ENCODE measurements around the gene COL5A1.

COL5A1 gene

DNA sequence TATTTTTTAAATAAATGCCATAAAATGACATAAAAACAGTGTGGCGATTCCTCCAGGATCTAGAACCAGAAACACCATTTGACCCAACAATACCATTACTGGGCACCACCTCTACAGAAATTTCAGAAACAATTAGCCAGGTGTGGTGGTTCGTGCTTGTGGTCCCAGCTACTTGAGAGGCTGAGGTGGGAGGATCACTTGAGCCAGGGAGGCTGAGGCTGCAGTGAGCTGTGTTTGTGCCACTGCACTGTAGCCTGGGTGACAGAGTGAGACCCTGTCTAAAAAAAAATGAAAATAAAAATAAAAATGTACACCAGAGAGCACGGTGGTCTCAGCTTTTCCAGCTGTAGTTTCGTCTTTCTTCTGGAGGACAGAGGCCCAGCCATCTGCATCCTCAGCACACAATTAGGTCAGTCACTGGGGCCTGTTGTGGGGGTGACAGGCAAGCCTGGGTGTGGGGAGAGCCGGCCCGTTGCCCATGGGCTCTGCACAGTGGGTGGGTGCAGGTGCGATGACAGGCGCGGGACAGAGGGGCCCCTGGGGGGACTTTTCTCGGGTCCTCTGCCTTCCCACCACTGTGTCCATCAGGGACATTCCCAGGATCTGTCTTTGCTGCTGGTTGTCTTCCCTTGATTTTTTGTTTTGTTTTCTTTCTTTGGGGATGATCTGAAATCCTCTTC lies 9.8 kb downstream of the COL5A1 start:
- no peak overlapping the region for H3K27ac ChIP-seq

DNA sequence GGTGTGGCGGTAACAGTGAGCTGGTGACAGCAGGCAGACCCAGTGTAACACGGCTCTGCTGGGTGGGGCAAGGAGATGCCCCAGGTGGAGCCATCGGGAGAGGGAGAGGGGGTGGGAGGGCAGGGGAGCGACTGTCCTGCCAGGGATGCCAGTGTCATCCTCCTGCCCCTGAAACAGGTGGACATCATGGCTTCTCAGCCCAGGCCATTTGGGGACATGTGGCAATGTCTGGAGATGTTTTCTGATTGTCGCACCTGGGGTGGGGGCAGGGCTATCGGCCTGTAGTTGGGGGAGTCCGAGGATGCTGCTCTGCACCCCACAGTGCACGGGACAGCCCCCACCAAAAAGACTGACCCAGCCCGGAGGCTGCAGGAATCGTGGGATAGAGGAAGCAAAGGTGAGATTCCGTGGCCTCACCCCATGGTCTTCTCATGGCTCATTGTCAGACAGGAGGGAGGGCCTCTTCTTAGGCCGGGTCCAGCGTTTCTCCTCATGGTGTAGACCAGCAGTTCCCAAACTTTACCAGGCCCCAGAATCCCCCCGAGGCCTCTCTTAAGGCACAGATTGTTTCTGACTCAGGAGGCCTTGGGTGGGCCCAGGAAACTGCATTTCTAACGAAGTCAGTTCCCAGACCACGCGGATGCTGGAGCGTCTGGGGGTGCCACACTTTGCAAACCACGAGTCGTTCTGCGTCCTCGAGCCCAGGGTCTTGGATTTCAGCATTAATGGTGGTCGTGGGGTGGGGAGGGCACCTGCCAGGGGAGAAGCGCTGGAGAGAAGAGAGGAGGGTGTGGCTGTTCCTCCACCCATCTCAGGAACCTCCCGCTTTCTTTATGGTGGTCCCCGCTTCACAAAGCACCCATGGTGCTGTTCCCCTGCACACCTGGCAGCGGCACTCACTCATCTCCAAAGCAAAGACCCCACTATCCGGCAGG lies 11.0 kb downstream of the COL5A1 start:
- no peak overlapping the region for H3K27ac ChIP-seq

More for the DNA sequence above, 9.8 kb downstream of the COL5A1 start:
- H3K4me3 ChIP-seq, result no peak overlapping the region

GRCh38 chr9:134653259-134654009 lies 11.8 kb downstream of the COL5A1 start:
- H3K27ac ChIP-seq, result no peak overlapping the region
- H3K4me3 ChIP-seq, result no peak overlapping the region

More for the DNA sequence above, 11.0 kb downstream of the COL5A1 start:
- H3K4me3 ChIP-seq, result no peak overlapping the region

DNA sequence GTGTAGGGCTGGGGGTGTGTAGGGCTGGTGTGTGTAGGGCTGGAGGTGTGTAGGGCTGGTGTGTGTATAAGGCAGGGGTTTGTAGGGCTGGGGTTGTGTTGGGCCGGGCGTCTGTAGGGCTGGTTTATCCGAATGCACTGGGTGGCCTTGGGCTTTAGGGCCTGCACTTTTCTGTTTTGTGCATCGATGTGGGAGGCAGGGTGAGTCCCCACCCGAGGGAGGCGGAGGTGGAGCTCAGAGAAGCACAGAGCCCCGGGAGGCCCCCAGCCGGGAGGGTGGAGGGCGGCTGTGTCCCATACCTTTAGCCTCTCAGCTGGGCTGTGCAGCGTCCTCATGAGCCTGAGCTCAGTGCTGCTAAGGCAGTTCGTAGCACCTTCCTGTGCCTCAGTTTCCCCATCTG lies 13.5 kb downstream of the COL5A1 start:
- Histone ChIP-seq H3K27ac (no peak overlapping the region), H3K4me3 (no peak overlapping the region)

DNA sequence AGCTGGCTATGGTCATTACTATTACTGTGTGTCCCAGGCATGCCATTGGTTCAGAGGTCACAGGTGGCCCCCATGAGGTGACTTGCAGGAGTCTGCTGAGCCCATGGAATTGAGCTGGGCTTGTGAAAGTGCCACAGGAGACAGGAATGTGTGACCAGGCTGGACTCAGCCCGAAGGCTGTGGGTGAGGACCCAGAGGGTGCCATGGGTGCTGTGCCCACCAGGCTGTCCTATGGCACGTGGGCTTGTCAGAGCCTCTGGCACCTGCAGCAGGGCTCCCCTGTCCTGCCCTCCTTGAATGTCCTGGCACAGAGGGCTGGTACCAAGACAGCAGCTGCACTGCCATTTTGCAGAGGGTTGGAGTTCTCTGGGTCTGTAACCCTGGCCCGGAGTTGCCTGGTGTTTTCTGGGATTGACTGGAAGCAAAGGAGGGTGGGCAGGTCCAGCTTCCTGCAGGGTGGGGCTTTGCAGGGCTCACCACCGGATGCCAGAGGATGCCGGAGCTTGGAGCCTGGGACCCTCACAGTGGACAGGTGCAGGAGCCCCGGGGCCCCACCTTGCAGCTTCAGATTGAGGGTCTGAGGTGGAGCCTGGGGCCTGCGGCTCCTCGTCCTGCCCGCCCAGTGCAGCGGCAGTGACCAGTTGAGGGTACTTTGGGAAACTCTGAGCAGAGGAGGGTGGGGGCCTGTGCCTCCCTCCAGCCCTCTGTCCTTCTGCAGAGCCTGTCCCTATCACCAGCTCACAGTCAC lies 14.2 kb downstream of the COL5A1 start:
- Histone ChIP-seq H3K4me3 (no peak overlapping the region), H3K27ac (no peak overlapping the region)

DNA sequence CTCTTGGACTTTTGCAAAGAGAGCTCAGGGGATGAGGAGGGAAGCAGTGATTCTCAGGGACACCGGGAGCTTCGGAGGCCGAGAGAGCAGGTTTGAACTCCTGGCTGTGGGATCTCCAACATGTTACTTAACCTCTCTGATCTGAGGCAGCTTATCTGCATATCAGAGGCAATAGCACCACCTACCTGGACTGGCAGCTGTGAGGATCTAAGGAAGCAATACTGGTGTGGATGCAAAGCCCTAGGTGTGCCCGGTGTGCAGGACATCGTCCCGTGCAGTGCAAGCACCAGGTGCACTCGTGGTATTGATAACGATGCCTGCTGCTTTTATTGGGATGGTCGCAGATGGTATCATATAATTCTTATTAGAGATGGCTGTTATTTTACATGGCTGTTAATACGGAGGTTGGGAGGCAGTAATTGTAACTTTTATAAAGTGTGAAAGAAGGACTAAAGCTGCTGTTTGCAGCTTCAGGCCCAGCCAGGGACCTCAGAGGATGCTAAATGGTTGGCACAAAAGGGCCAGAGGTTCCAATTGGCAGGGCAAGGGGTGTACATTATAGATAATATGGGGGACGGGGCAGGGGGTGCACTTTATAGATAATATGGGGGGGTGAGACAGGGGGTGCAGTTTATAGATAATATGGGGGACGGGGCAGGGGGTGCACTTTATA lies 14.9 kb downstream of the COL5A1 start:
- Histone ChIP-seq H3K4me3 (no peak overlapping the region), H3K27ac (no peak overlapping the region)

DNA sequence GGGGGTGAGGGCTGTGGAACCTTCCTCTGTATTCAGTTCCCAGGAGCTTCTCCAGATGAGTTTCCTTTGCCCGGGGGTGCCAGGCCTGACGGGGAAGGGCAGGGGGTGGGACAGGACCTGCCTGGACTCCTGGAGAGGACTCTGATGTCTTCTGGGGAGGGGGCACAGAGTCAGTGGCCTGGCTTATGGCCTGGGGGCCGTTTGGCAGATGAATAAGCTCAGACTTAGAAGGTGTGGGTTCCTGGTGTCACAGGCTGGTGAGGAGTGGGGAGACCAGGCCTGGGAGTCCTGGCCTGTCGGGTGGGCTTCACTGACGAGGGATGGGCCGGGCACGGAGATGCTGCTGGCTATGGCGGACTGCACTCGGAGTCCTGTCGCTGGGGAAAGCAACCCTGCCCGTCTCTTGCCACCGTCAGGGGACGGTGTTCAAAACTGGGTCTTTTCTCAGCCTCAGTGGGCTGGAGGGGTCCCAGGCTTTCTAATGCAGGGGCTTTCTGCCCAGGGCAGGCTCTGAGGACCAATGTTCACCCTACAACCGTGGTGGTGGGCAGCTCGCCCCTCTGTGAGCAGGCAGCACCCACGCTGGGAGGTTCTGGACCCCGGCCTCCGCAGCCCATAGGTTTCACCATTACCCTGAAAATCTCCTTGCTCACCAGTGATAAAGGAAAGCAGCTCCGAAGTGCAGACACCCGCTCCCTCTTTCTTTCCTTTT lies 16.2 kb downstream of the COL5A1 start:
- H3K27ac ChIP-seq, result peak overlapping the region in 3 of 21 experiments; percentile 2 to 38 (median 29)
- H3K4me3 ChIP-seq, result no peak overlapping the region

DNA sequence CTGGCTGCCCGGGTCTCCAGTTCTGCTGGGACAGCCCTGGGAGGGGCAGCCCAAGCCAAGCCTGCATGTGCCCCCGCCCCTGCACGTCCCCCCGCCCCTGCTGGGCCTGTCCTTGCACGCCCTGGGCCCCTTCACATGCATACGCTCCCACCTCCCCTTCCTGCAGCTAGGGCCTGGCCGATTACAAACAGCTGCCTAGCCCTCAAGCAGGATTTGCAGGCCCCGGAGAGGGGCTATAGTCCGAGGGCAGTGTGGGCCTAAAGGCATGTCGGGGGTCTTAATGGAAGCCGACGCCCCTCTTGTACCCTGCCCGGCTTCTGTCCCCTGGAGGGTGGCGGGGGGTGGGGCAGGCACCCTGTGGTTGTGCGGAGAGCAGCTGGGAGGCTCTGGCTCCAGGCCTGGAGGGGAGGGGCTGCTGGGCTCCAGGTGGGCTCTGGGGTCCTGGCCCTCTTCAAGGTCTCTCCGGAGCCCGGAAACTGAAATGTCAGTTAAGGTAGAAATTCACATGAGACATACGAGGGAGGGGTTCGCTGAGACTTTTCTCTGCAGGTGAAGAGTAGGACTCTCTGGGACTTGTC lies 16.9 kb downstream of the COL5A1 start:
- Histone ChIP-seq H3K4me3 (no peak overlapping the region), H3K27ac (peak overlapping the region in 2 of 21 experiments; percentile 2 to 21)

- Histone ChIP-seq H3K4me3 (no peak overlapping the region), H3K27ac (no peak overlapping the region)
Observed at GRCh38 chr9:134659688-134660131, 18.1 kb downstream of the COL5A1 start.

DNA sequence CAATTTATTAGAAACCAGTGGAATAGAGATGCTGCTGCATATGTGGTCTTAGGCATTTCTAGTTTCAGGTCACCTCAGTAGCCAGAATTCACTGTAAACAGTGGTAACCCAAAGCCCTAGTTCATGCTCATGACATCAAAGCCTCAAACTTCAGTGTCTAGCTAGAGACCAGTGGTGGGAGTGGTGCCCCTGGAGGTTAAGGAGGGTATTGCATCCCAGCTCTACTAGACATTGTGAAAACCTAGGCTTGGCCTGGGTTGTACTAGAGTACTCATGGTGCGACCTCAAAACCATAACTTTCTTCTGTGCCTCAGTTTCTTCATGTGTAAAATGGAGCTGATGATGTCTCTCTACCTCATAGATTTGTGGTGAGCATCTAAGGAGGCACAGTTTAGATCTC lies 18.8 kb downstream of the COL5A1 start:
- Histone ChIP-seq H3K4me3 (no peak overlapping the region), H3K27ac (peak overlapping the region in 1 of 21 experiments; percentile 44)

GRCh38 chr9:134661299-134661698 lies 19.7 kb downstream of the COL5A1 start:
- H3K27ac ChIP-seq, result peak overlapping the region in 7 of 21 experiments; percentile 16 to 67 (median 39)
- H3K4me3 ChIP-seq, result no peak overlapping the region

DNA sequence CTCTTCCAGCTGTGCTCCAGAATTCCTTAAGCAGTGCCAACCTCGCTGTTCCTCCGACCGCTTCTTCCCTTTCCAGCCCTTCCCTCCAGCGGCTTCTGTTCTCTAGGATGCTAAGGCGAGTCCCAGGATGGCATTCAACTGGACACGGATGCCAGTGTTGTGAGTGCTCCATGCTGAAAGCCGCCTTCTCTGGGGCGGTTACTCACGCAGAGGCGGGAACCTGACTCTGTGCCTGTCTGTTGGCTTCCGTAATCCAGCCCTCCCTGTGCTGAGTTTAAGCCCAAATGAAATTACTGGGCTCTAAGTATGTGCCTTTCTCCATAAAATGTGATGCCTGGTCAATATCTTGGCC lies 20.2 kb downstream of the COL5A1 start:
- H3K27ac ChIP-seq, result peak overlapping the region in 7 of 21 experiments; percentile 10 to 67 (median 39)
- no peak overlapping the region for H3K4me3 ChIP-seq

DNA sequence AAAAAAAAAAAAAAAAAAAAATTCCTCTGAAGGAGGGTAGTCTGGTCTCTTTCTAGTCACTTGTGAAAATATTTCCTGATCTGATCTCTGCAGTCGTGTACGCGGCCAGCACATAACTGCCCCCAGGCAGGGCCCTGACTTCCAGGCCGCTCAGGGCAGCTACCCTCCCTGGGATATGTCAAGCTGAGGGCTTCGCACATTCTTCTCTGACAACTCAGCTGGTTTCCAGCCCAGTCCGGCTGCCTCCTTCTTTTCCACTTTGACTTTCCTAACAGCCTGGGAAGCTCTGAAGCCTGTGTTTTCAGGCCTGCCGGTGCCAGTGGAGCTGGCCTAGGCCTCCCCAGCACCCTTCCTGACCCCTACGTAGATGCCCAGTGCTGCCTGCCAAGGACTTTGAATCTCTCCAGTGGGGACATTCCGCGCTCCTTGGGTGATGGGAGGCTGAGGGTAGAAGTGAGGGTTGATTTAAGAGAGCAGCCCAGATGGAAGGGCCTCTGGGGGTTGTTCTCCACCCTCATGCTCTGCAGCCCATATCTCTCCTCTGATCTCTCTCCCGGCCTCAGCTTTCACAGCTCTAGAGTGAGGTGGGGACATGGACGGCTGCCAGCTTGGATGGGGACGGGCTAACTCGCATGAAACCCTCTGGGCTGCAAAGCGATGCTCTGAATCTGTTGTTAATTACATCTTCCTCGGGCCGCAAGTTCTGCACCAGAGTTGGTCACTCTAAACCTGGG lies 20.7 kb downstream of the COL5A1 start:
- Histone ChIP-seq H3K27ac (peak overlapping the region in 7 of 21 experiments; percentile 10 to 67 (median 46)), H3K4me3 (no peak overlapping the region)

GRCh38 chr9:134663084-134663483 lies 21.5 kb downstream of the COL5A1 start:
- Histone ChIP-seq H3K4me3 (no peak overlapping the region), H3K27ac (peak overlapping the region in 9 of 21 experiments; percentile 7 to 67 (median 37))

DNA sequence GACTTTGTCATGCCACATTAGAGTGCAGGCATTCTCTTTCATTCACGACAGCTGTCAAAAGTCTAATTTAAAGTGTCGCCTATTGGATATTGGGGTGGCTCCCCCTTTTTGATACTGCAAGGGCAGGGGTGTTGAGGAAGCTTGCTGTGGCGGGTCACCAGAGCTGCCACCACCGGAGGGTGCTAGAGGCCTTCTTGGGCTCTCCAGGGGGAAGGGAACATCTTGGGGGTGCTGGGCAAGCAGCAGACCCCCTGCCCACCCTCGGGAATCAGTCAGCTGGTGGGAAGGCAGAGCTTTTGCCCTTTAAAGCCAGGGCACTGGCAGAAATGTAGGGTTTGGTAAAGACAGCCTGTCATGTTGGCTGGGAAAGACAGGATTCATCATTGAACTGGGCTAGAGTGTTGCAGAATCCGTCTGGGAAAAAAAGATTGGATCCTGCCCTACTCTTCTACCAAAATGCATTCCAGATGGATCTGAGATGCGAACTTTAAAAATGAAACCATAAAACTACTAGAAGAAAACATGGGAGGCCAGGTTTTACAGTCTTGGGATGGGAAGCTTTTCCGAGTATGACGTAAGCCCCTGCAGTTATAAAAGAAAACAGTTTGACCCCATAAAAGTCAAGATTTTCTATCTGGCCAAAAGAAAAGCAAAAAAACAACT lies 22.3 kb downstream of the COL5A1 start:
- H3K27ac ChIP-seq, result peak overlapping the region in 7 of 21 experiments; percentile 9 to 67 (median 47)
- no peak overlapping the region for H3K4me3 ChIP-seq

GRCh38 chr9:134664446-134664845 lies 22.8 kb downstream of the COL5A1 start:
- Histone ChIP-seq H3K27ac (no peak overlapping the region), H3K4me3 (no peak overlapping the region)

DNA sequence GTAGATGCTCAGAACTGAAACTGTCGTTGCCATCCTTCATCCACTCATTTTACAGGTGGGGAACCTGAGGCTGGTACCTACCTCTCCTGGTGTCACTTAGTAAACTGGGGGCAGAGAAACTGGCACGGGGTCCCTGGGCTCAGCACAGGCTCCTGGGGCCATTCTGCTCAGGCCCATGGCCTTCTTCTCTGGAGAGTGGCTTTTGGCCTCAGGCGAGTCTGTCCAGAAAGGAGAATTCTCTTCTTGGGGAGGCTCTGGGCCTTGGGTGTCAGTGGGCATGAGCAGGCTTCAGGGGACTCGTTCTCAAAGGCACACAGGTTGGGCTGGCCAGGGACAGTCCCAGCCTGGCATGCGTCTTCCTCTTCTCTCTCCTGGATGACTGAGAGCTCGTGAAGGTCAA lies 24.6 kb downstream of the COL5A1 start:
- Histone ChIP-seq H3K4me3 (no peak overlapping the region), H3K27ac (no peak overlapping the region)
